Chondrocyte (in vitro differentiated cells): ENCODE measurements around the gene GRM7. TPM values are rescaled to one million over a fixed set of nuclear protein-coding genes. Genes with fewer than 3 reads are reported as not detected.

Source experiments
- DNase-seq: peaks from one replicate; pipeline ENCODE4 v3.0.0; 2021; ENCODE audit warnings: mixed read lengths, low spot score
- H3K27ac Mint-ChIP-seq: one replicate; pipeline ENCODE4 v1.8.0; 2021; ENCODE audit warnings: mild to moderate bottlenecking, moderate library complexity, mixed read lengths; ENCODE audit not compliant: unreplicated experiment
- H3K27me3 Mint-ChIP-seq: 2 replicates; pipeline ENCODE4 v1.8.0; 2021; ENCODE audit warnings: low read depth, mixed read lengths
- H3K36me3 Mint-ChIP-seq: 2 replicates; pipeline ENCODE4 v1.8.0; 2021; ENCODE audit warnings: low read depth, mixed read lengths
- H3K4me1 Mint-ChIP-seq: 2 replicates; pipeline ENCODE4 v1.8.0; 2021; ENCODE audit warnings: low read depth, mild to moderate bottlenecking, mixed read lengths
- H3K4me3 Mint-ChIP-seq: one replicate; pipeline ENCODE4 v1.8.0; 2021; ENCODE audit warnings: mild to moderate bottlenecking, moderate library complexity, mixed read lengths; ENCODE audit not compliant: unreplicated experiment
- H3K9me3 Mint-ChIP-seq: 2 replicates; pipeline ENCODE4 v1.8.0; 2021; ENCODE audit warnings: low read depth, mixed read lengths
- total RNA-seq: library from RNA; stranded (reverse); gene quantifications from 3 replicates; pipeline ENCODE4 v1.2.1, GENCODE V29; 2021
- TF ChIP-seq, protein P1 (sequence below): fragments of 200-600 bp; sonication (generic); IDR thresholded peaks from 2 replicates; pipeline ENCODE4 v1.5.0; 2021; ENCODE audit warnings: antibody characterized with exemption, mild to moderate bottlenecking, moderate library complexity

Gene GRM7
- total RNA-seq, 1 donor from 2014 or later: not detected

DNA sequence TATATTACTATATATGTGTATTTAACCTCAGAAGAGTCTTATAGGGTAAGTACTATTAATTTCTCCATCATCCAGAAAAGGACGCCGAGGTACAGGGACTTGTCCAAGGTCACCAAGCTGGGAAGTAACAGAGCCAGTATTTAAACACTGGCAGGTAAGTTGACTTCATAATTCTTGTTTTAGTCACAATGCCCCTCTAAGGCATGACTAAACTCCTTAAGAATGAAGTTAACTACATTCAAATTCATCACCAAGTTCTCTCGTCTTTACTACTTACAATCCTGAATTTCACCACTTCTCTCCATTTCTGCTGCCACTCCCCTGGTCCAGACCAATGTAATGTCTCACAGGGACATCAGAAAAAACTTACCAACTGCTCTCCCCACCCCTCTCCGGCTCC, 312.1 kb downstream of the GRM7 start:
- no peaks in the 10 kb centered on the region for H3K36me3 Mint-ChIP-seq
- no peaks in the 10 kb centered on the region for H3K4me1 Mint-ChIP-seq
- peaks cover 4% of the 10 kb centered on the region for H3K9me3 Mint-ChIP-seq
- peaks cover 2% of the 10 kb centered on the region for H3K27me3 Mint-ChIP-seq
- DNase-seq: no peak
- TF ChIP-seq, protein P1, sequence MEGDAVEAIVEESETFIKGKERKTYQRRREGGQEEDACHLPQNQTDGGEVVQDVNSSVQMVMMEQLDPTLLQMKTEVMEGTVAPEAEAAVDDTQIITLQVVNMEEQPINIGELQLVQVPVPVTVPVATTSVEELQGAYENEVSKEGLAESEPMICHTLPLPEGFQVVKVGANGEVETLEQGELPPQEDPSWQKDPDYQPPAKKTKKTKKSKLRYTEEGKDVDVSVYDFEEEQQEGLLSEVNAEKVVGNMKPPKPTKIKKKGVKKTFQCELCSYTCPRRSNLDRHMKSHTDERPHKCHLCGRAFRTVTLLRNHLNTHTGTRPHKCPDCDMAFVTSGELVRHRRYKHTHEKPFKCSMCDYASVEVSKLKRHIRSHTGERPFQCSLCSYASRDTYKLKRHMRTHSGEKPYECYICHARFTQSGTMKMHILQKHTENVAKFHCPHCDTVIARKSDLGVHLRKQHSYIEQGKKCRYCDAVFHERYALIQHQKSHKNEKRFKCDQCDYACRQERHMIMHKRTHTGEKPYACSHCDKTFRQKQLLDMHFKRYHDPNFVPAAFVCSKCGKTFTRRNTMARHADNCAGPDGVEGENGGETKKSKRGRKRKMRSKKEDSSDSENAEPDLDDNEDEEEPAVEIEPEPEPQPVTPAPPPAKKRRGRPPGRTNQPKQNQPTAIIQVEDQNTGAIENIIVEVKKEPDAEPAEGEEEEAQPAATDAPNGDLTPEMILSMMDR: no peak
- no peak overlapping the region for H3K4me3 Mint-ChIP-seq
- H3K27ac Mint-ChIP-seq: no peak overlapping the region

DNA sequence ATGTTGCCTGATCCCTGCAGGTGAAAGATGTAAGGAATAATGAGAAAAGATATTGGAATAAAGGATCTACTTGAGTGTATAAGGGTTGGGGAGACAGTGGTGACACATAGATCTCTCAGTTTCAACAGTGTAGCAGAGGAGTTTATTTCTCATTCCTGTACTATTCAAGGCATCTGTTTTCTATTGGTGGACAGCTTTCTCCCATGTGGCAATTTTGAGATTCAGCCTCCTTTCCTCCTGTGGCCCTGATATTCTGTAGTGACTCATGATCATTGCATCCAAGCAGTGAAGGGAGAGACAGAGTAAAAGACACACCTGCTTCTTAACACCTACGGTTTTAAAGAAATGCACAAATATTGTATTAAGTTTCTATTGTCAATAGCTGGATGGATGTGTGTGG, 327.6 kb downstream of the GRM7 start:
- Mint-ChIP-seq H3K9me3 (peaks cover 6% of the 10 kb centered on the region), H3K4me1 (no peaks in the 10 kb centered on the region), H3K27ac (no peak overlapping the region), H3K27me3 (no peaks in the 10 kb centered on the region), H3K4me3 (no peak overlapping the region), H3K36me3 (no peaks in the 10 kb centered on the region)
- TF ChIP-seq, protein P1: no peak
- DNase-seq: no peak

DNA sequence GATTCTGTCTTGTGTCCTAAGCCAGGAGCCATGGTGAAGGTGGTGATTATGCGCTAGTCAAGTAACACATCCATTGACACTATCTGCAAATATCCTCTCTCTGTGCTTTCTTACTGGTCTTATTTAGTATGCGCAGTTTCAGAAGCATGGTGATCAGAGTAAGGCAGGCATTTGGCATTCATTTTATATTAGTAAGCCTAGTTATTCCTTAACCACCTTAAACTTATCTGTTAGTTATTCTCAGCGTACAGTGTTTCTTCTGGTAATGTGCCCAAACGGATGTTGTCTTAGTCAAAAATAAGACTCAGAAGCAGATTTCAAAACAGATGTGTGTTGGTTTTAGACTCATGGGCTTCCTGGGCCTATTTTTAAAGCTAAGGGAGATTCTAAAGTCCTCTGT, 329.2 kb downstream of the GRM7 start:
- TF ChIP-seq, protein P1: no peak
- Mint-ChIP-seq H3K36me3 (no peaks in the 10 kb centered on the region), H3K27me3 (no peaks in the 10 kb centered on the region), H3K4me1 (no peaks in the 10 kb centered on the region), H3K4me3 (no peak overlapping the region), H3K9me3 (peaks cover 6% of the 10 kb centered on the region), H3K27ac (no peak overlapping the region)
- no peak for DNase-seq

DNA sequence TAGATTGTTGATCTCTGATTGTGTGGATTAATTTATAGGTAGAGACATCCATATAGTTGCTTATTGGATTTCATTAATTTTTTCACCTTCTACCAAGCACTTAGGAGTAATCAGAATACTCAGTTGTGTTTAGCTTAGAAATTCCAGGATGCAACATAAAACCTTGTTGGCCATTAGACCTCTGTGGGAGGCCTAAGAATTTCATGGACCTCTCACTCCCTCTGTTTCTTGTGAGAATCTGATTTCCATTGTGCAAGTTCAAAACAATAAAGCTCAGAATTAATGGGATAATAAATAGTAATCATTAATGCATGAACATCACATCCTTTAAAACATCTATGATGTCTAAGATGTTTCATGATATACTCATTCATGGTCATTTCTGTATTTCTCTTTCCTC, 332.4 kb downstream of the GRM7 start:
- no peak for DNase-seq
- Mint-ChIP-seq H3K27ac (no peak overlapping the region), H3K4me3 (no peak overlapping the region), H3K4me1 (no peaks in the 10 kb centered on the region), H3K9me3 (peaks cover 8% of the 10 kb centered on the region), H3K27me3 (peaks cover 2% of the 10 kb centered on the region), H3K36me3 (no peaks in the 10 kb centered on the region)
- TF ChIP-seq, protein P1: no peak

DNA sequence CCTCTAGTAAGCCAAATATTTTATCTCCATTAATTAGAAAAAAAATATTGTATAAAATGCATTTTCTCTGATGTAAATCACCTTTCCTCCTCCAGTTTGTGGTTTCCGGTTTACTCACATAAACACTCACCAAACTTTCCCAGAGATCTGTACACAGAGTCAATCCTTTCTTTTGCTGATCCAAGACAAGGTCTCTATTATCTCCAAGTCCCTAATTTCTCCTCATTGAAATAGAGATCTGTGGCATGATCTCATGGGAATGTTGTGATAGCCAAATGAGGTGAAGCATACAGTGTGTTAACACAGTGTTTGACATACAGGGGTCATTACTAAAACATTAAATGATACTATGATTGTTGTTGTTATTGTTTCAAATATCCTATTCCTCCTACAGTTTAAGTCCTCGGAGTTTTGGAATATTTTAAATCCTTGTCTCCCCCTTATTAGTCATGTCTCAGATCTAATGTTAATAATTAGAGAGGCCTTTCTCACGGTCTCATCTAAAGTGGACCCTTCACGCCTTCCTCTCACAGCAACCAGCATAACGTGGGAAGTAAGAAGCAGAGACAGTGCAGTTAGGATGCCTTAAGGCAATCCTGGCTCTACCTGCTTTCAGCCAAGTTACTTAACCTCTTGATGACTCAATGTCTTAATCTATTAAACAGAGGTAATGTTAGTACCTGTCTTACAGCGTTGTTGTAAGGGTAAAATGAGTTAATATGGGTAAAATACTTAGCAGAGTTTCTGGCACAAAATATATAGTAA, 333.3 kb downstream of the GRM7 start:
- TF ChIP-seq, protein P1: no peak
- H3K4me3 Mint-ChIP-seq: no peak overlapping the region
- no peak overlapping the region for H3K27ac Mint-ChIP-seq
- H3K9me3 Mint-ChIP-seq: peaks cover 8% of the 10 kb centered on the region
- no peak for DNase-seq
- no peaks in the 10 kb centered on the region for H3K4me1 Mint-ChIP-seq
- H3K36me3 Mint-ChIP-seq: no peaks in the 10 kb centered on the region
- peaks cover 2% of the 10 kb centered on the region for H3K27me3 Mint-ChIP-seq
